Astrocyte of the cerebellum (primary cell): ENCODE measurements around the gene NDEL1.

Experiments
- DNase-seq: peaks from one replicate; pipeline ENCODE4 v3.0.0-alpha.2; 2011; ENCODE audit warnings: low read depth
- H3K4me3 ChIP-seq: 2 replicates; pipeline ENCODE4 v1.5.1; 2011; ENCODE audit warnings: mild to moderate bottlenecking, low read depth, low read length, moderate library complexity
- CTCF ChIP-seq: IDR thresholded peaks from 2 replicates; pipeline ENCODE4 v1.5.1; 2012; ENCODE audit warnings: low read length, low read depth, moderate library complexity, mild to moderate bottlenecking; ENCODE audit errors: missing control alignments
- in situ Hi-C: cut with HindIII; loops from 2 replicates; pipeline ENCODE4 v1.10.0; 2017; ENCODE audit warnings: low sequenced_read_pairs

The NDEL1 gene

GRCh38 chr17:8413328-8413727 is 22.4 kb upstream of the NDEL1 start:
- H3K4me3 ChIP-seq, result no peak overlapping the region
- no peak for TF ChIP-seq CTCF
- in situ Hi-C loops, result loop anchor here (25.0 kb wide), 1 partner anchor 349 kb away; the partner anchor contains the start of gene SPDYE4
- DNase-seq, result no peak

GRCh38 chr17:8413938-8414337 is 21.7 kb upstream of the NDEL1 start:
- no peak for DNase-seq
- no peak for TF ChIP-seq CTCF
- in situ Hi-C loops, result loop anchor here (25.0 kb wide), 1 partner anchor 348 kb away; the partner anchor contains the start of gene SPDYE4
- H3K4me3 ChIP-seq, result no peak overlapping the region

GRCh38 chr17:8417806-8418205 is 17.9 kb upstream of the NDEL1 start:
- no peak for DNase-seq
- in situ Hi-C loops, result loop anchor here (25.0 kb wide), 1 partner anchor 344 kb away; the partner anchor contains the start of gene SPDYE4
- H3K4me3 ChIP-seq, result no peak overlapping the region
- no peak for TF ChIP-seq CTCF

- no peak overlapping the region for H3K4me3 ChIP-seq
- in situ Hi-C loops, result loop anchor here (25.0 kb wide), 1 partner anchor 344 kb away; the partner anchor contains the start of gene SPDYE4
- no peak for DNase-seq
- TF ChIP-seq CTCF, result no peak
These were observed 17.2 kb upstream of the NDEL1 start for GRCh38 chr17:8418471-8418870.

GRCh38 chr17:8419305-8419704 is 16.4 kb upstream of the NDEL1 start:
- no peak overlapping the region for H3K4me3 ChIP-seq
- in situ Hi-C loops, result loop anchor here (25.0 kb wide), 1 partner anchor 343 kb away; the partner anchor contains the start of gene SPDYE4
- no peak for DNase-seq
- TF ChIP-seq CTCF, result no peak

- DNase-seq, result peak; percentile 19
- in situ Hi-C loops, result loop anchor here (25.0 kb wide), 1 partner anchor 342 kb away; the partner anchor contains the start of gene SPDYE4
- H3K4me3 ChIP-seq, result no peak overlapping the region
- TF ChIP-seq CTCF, result no peak
These were observed 15.4 kb upstream of the NDEL1 start for GRCh38 chr17:8420041-8420934.
